Ovary (tissue), 9 donors: ENCODE measurements around the gene ABCC1. TPM values are rescaled to one million over a fixed set of nuclear protein-coding genes. Genes with fewer than 3 reads are reported as not detected.
A peak's percentile ranks its signal among the peaks of the same experiment; 100 is the strongest.

Experiments
- DNase-seq, 5 donors: peaks; one replicate each; pipeline ENCODE4 v3.0.0-alpha.2; 2019 to 2020
- H3K27ac ChIP-seq, 2 donors: fragments of 200-600 bp; one replicate each; pipeline versions ENCODE4 v1.5.1 to v1.8.0; 2019 to 2022
- H3K27me3 ChIP-seq: fragments of 200-600 bp; one replicate; pipeline ENCODE4 v1.8.0; 2022
- H3K36me3 ChIP-seq: fragments of 200-600 bp; sonication (generic); one replicate; pipeline ENCODE4 v1.5.1; 2019
- H3K4me1 ChIP-seq: one replicate; pipeline ENCODE4 v1.8.1; 2013; ENCODE audit warnings: mild to moderate bottlenecking, moderate library complexity; ENCODE audit not compliant: insufficient read depth
- H3K4me3 ChIP-seq: fragments of 200-600 bp; sonication (generic); one replicate; pipeline ENCODE4 v1.5.1; 2017
- H3K9me3 ChIP-seq, 2 donors: fragments of 200-600 bp in 1 of 2; sonication (generic) in 1 of 2; one replicate each; pipeline versions ENCODE4 v1.5.1 to v1.8.1; 2013 to 2019; ENCODE audit warnings: mild to moderate bottlenecking in 1 of 2, moderate library complexity in 1 of 2
- CTCF ChIP-seq, 3 donors: fragments of 450-650 bp in 2 of 3; fragments of 200-600 bp in 1 of 3; IDR thresholded peaks; one replicate each; pipeline versions ENCODE4 v1.5.1 to v1.8.0; 2016 to 2022; ENCODE audit warnings: antibody characterized with exemption in 3 of 3, mild to moderate bottlenecking in 1 of 3
- EP300 ChIP-seq: sonication (generic); formaldehyde crosslinking; IDR thresholded peaks from one replicate; pipeline ENCODE4 v1.6.1; 2017; ENCODE audit warnings: antibody characterized with exemption
- POLR2A ChIP-seq: fragments of 450-650 bp; IDR thresholded peaks from one replicate; pipeline ENCODE4 v1.6.1; 2017; ENCODE audit warnings: antibody characterized with exemption, mild to moderate bottlenecking, moderate library complexity
- WGBS, 3 donors: extraction: QIAGEN DNeasy Blood & Tissue Kit in 1 of 3; methylation state at CpG; one replicate each; pipeline versions ENCODE4 v1.1.5 to v1.1.7; 2013 to 2017; 5-methylcytosine and 5-hydroxymethylcytosine counted together
- intact Hi-C, 4 donors: fragments of 100-400 bp; cut with DNase I; formaldehyde crosslinking; loops; one replicate each; pipeline versions ENCODE4 v1.11.0 to v1.15.1; 2022 to 2023
- polyA plus RNA-seq, 2 donors: library from polyadenylated mRNA; stranded (reverse); fragments of 200-250 nt in 1 of 2; fragments of 350-450 nt in 1 of 2; fragmentation: Illumina TruSeq in 1 of 2; extraction: RNeasy Lipid Tissue Mini Kit (QIAGEN cat#74804) in 1 of 2; gene quantifications; one replicate each; pipeline ENCODE4 v1.2.3, GENCODE V29; 2013 to 2014
- total RNA-seq, 7 donors: library from RNA; depleted of rRNA in 2 of 7; stranded (reverse); fragments of >200 nt in 2 of 7; fragmentation: NEBNext Ultra II Directional in 3 of 7; extraction: Animal tissue kit (Norgen Biotek cat#: 25700) in 3 of 7; gene quantifications; one replicate each; pipeline versions ENCODE4 v1.1.0 to v1.2.4, GENCODE V29; 2016 to 2023
- donor health status: DM: no; HTN: no; CAD: no; lungs with moderate emphysema.
- donor health status: DM: no; HTN: no; CAD: no.
- donor health status: Bipolar disorder and iron deficiency.
- donor health status: DM: yes; HTN: yes; CAD: no.
- donor health status: DM: no; HTN: no; CAD: no.
- donor health status: DM: yes; HTN: yes; CAD: no.

The ABCC1 gene
- total and polyA plus RNA-seq, 9 donors, result 10.0 to 31.1 (median 20.9) TPM

GRCh38 chr16:16096121-16096857 lies 146.9 kb downstream of the ABCC1 start:
- intact Hi-C loops, result no loop called here
- peak in 1 of 3 donors; percentile 12 for TF ChIP-seq CTCF (IDR thresholded peaks at IDR 0.05)
- no peak for TF ChIP-seq EP300
- H3K27ac ChIP-seq, result peak overlapping the region; percentile 73 to 77
- 11 to 14% (median 14%) methylated on average over 14 of the region's 14 CpGs for WGBS, 3 donors
- H3K27me3 ChIP-seq, result no peaks in the 10 kb centered on the region
- H3K36me3 ChIP-seq, result no peaks in the 10 kb centered on the region
- no peaks in the 10 kb centered on the region for H3K9me3 ChIP-seq
- peaks cover 13% of the 10 kb centered on the region for H3K4me1 ChIP-seq
- peak; percentile 58 to 83 (median 63) for DNase-seq
- no peak overlapping the region for H3K4me3 ChIP-seq

GRCh38 chr16:16096858-16097213 lies 147.4 kb downstream of the ABCC1 start:
- no peak for DNase-seq
- H3K4me3 ChIP-seq, result no peak overlapping the region
- intact Hi-C loops, result no loop called here
- 42 to 56% (median 46%) methylated on average over 3 of the region's 3 CpGs for WGBS, 3 donors
- H3K27me3 ChIP-seq, result no peaks in the 10 kb centered on the region
- H3K4me1 ChIP-seq, result peaks cover 13% of the 10 kb centered on the region
- H3K9me3 ChIP-seq, result no peaks in the 10 kb centered on the region
- TF ChIP-seq CTCF (IDR thresholded peaks at IDR 0.05) (no peak), EP300 (no peak), POLR2A (no peak)
- peak overlapping the region; percentile 73 to 77 for H3K27ac ChIP-seq
- H3K36me3 ChIP-seq, result no peaks in the 10 kb centered on the region

GRCh38 chr16:16099320-16099719 lies 149.9 kb downstream of the ABCC1 start:
- intact Hi-C loops, result no loop called here
- DNase-seq, result no peak
- H3K9me3 ChIP-seq, result no peaks in the 10 kb centered on the region
- H3K4me1 ChIP-seq, result peaks cover 3% of the 10 kb centered on the region
- TF ChIP-seq EP300 (no peak), POLR2A (no peak), CTCF (IDR thresholded peaks at IDR 0.05) (no peak)
- WGBS, 3 donors, result 94 to 97% (median 95%) methylated on average over 4 of the region's 4 CpGs
- H3K27me3 ChIP-seq, result no peaks in the 10 kb centered on the region
- H3K27ac ChIP-seq, result no peak overlapping the region
- H3K36me3 ChIP-seq, result no peaks in the 10 kb centered on the region
- no peak overlapping the region for H3K4me3 ChIP-seq

- intact Hi-C loops, result no loop called here
- TF ChIP-seq POLR2A, result no peak
- TF ChIP-seq EP300, result no peak
- TF ChIP-seq CTCF (IDR thresholded peaks at IDR 0.05), result no peak
Observed at GRCh38 chr16:16100631-16101030, 151.2 kb downstream of the ABCC1 start.

More at GRCh38 chr16:16100631-16101030, 151.2 kb downstream of the ABCC1 start:
- Histone ChIP-seq H3K27ac (no peak overlapping the region), H3K27me3 (no peaks in the 10 kb centered on the region), H3K4me1 (peaks cover 3% of the 10 kb centered on the region), H3K4me3 (no peak overlapping the region), H3K9me3 (no peaks in the 10 kb centered on the region), H3K36me3 (no peaks in the 10 kb centered on the region)
- DNase-seq, result no peak
- 72 to 76% (median 74%) methylated on average over 8 of the region's 8 CpGs for WGBS, 3 donors
